Measurements from ENCODE around the gene SPATA31C2. TPM values are rescaled to one million over a fixed set of nuclear protein-coding genes. Genes with fewer than 3 reads are reported as not detected.
"Not testable (repeated sequence)": the region's sequence is repeated elsewhere in the genome, so short reads cannot be mapped to it uniquely, and the experiment has no call there.

The SPATA31C2 gene
- total RNA-seq, 1 experiment from 2014 or later: not detected

DNA sequence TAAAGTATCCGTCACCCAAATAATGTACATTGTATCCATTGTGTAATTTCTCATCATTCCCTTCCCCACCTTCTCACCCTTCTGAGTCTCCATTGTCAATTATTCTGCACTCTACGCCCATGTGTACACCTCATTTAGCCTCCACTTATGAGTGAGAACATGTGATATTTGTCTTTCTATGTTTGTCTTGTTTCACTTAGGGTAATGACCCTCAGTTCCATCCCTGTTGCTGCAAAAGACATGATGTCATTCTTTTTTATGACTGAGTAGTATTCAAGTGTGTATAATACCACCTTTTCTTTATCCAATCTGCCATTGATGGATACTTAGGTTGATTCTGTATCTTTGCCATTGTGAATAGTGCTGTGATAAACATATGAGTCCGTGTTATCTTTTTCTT lies 4.9 kb upstream of the SPATA31C2 start:
- in situ Hi-C loops (cut with HindIII; ENCODE audit: low pct_unique_long_range_greater_than_20kb, low sequenced_read_pairs): no loop called here
- no peak for DNase-seq (ENCODE audit: low read depth)

DNA sequence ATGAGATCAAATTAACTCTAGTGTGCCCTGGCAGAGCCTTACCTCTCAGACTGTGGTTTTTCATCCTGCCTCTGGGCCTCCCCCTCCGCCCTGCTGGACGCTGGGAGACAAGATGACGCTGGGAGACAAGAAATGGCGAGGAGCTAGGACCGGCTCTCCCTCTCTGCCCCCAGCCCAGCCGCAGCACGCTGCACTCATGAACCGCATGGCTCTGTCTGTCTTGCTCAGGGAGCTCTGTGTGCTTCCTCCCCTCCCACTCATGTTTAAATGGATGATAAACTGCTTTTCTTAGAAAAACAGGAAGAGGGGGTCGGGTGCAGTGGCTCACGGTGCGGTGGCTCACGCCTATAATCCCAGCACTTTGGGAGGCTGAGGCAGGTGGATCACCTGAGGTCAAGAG lies 4.7 kb downstream of the SPATA31C2 start:
- DNase-seq (ENCODE audit: low read depth); in situ Hi-C loops (cut with HindIII; ENCODE audit: low pct_unique_long_range_greater_than_20kb, low sequenced_read_pairs): not testable (repeated sequence)

GRCh38 chr9:88129556-88129955 lies 8.7 kb downstream of the SPATA31C2 start:
- DNase-seq (ENCODE audit: low read depth); in situ Hi-C loops (cut with HindIII; ENCODE audit: low pct_unique_long_range_greater_than_20kb, low sequenced_read_pairs): not testable (repeated sequence)

DNA sequence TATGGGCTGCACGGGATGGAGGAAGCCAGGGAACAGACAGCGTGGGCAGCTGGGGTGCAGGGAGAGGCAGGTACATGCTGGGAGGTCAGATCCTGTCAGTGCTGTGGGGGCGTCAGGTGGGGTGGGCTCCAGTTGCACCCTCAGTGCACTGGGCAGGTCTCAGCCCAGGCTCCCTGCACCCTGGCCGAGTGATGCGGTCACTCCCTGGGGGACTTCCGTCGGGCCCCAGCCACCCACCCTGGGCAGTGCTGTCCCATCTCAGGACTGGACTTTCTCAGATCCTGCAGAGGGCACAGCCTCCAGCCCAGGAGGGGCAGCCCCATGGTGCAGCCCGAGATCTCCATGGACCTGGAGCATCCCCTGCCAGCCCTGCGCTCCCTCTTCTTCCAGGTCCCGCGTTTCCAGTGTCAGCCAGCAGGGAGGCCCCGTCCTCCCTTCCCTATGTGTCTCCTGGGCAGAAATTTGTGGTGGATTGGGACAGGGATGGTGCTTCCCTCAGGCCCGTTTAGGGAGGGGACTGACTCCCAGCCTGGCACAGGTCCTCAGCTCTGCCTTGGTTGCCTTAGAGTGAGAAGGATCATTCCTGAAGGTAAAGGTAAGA lies 10.5 kb downstream of the SPATA31C2 start:
- DNase-seq (ENCODE audit: low read depth); in situ Hi-C loops (cut with HindIII; ENCODE audit: low pct_unique_long_range_greater_than_20kb, low sequenced_read_pairs): not testable (repeated sequence)

DNA sequence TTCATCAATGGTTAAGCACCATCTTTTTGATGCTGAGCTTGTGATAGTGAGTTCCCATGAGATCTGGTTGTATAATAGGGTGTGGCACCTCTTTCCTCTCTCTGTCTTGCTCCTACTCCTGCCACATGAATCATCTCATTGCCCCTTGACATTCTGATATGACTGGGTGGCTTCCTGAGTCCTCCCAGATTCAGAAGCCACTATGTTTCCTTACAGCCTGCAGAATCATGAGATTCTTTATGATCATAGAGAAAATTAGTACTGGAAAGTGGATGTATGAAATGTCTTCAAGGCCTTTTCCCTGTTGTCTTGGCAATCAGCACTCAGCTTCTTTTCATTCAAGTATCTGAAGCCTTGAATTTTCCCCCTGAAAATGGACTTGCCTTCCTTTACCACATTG lies 14.9 kb downstream of the SPATA31C2 start:
- DNase-seq (ENCODE audit: low read depth); in situ Hi-C loops (cut with HindIII; ENCODE audit: low pct_unique_long_range_greater_than_20kb, low sequenced_read_pairs): not testable (repeated sequence)

- in situ Hi-C loops (cut with HindIII; ENCODE audit: low pct_unique_long_range_greater_than_20kb, low sequenced_read_pairs); DNase-seq (ENCODE audit: low read depth): not testable (repeated sequence)
Observed at GRCh38 chr9:88118121-88118520, 20.2 kb downstream of the SPATA31C2 start.

DNA sequence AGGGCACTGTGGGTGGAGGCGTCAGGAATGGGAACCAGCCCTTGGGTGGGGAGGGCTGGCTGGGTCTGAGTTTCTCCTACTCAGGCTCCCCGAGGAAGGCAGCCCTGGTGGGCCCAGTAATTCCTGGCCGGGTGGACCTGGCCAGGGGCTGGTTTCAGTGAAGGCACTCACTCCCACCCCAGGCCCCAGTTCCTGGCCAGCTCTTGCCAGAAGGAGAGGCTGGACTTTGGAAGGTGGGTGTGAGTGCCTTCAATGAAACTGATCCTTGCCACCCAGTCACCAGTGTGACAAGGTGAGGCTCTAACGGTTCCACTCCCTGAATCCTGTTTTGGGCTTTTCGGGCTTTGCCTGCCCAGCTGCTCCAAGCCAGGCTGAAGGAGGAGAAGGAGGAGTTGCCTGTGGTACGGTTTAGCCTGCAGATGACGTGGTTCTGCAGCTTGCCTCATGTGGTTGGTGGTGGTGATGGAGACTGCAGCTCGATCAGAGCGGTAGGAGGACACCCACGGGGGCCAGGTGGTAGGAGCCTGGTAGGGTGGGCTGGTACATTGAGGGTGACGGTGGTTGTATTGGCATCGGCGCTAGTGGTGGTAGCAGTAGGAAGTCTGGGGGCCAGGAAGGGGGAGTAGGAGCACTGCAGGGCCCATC lies 23.2 kb downstream of the SPATA31C2 start:
- in situ Hi-C loops (cut with HindIII; ENCODE audit: low pct_unique_long_range_greater_than_20kb, low sequenced_read_pairs); DNase-seq (ENCODE audit: low read depth): not testable (repeated sequence)

DNA sequence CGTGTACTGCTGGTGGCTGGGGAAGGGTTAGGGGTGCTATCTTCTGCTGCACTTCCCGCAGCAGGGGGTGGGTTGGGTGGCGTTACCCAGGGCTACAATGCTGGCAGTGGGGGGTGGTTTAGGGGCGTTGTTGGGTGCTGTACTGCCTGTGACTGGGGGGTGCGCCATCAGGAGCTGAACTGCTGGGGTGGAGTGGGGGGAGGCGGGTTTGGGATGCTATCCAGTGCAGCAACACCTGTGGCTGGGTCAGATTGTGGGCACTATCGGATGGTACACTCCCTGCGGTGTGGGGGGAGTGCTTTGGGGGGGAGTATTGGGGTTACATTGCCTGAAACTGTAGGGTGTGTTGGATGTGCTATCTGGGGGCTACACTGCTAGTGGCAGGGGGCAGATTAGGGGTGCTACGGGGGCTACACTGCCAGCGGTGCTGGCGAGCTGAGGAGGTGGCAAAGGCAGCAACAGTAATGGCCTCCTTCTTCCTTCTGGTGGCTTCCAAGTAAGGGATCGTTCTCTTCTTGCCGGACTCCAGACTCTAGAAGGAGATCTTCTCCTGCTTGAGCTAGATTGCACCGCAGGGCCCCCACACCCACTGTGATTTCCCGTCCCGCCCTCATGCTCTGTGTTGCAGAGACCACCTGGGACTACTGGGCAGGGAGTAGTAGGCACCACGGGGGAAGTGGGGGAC lies 23.9 kb downstream of the SPATA31C2 start:
- in situ Hi-C loops (cut with HindIII; ENCODE audit: low pct_unique_long_range_greater_than_20kb, low sequenced_read_pairs); DNase-seq (ENCODE audit: low read depth): not testable (repeated sequence)

GRCh38 chr9:88113156-88114130 lies 24.8 kb downstream of the SPATA31C2 start:
- DNase-seq (ENCODE audit: low read depth); in situ Hi-C loops (cut with HindIII; ENCODE audit: low pct_unique_long_range_greater_than_20kb, low sequenced_read_pairs): not testable (repeated sequence)

DNA sequence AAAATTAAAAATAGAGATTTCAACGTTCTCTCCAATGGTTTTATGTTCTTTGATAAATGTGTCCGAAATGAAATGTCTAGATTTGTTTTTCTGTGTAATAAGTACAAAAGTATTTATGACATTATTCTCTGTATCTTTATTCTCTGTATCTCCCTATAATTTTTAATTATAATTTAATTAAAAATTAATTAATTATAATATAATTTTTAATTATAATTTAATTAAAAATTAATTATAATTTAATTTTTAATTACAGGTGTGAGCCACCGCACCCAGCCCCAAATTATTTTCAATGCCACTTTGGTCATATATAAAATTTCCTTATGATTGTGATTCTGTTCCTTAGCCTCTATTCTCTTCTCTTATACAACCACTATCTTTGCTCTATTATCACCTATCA lies 28.2 kb downstream of the SPATA31C2 start:
- no peak for DNase-seq (ENCODE audit: low read depth)
- in situ Hi-C loops (cut with HindIII; ENCODE audit: low pct_unique_long_range_greater_than_20kb, low sequenced_read_pairs): no loop called here

DNA sequence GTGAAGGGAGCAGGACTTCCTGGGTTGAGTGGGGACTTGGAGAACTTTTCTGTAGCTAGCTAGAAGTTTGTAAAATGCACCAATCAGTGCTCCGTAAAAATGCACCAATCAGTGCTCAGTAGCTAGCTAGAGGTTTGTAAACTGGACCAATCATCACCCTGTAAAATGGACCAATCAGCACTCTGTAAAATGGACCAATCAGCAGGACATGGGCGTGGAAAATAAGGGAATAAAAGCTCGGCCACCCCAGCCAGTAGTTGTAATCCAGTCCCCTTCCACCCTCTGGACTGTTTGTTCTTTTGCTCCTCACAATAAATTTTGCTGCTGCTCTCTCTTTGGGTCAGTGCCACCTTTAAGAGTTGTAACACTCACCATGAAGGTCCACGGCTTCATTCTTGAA lies 29.5 kb downstream of the SPATA31C2 start:
- no peak for DNase-seq (ENCODE audit: low read depth)
- in situ Hi-C loops (cut with HindIII; ENCODE audit: low pct_unique_long_range_greater_than_20kb, low sequenced_read_pairs): no loop called here

DNA sequence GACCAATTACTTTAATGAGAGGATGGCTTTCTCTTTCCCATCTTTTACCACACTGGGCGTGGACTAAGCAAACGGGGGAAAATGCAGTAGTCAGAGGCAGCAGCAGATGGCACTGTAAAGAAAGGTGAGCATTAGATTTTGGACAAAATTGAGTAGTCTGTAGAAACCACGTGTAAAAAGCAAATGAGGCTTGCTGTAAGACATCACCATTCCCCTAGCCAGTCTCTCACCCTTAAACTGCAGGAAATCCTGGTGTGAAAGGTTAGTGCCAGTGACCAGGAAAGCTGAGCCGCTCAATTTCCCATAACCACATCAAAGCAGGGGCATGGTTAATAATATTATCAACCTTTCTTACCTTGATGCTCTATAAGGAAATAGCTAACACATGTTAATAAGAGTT lies 31.8 kb downstream of the SPATA31C2 start:
- in situ Hi-C loops (cut with HindIII; ENCODE audit: low pct_unique_long_range_greater_than_20kb, low sequenced_read_pairs): no loop called here
- peak; percentile 35 for DNase-seq (ENCODE audit: low read depth)

DNA sequence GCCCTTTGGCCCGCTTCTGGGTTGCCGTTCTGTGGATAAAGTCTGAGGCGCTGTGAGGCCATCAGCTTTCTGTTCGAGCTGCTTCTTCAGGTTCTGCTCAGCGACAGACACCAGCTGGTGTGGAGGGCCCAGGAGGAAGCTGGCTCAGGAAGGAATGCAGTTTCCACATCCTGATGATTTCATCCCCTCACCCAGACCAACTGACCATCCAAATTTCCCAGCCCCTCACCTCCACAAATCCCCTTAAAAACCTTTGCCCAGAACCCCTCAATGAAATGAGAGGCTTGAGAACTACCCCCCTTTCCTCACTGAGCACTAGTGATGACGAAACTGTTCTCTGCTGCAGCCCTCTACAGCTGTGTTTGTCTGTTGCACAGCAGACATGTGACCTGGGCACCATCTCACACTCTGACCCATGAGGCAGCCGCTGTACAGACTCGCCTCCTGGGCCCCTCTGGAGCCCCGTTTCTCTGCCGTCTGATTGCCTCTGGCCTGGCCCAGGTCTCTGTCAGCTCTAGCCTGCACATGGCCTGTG lies 45.4 kb downstream of the SPATA31C2 start:
- DNase-seq (ENCODE audit: low read depth): no peak
- in situ Hi-C loops (cut with HindIII; ENCODE audit: low pct_unique_long_range_greater_than_20kb, low sequenced_read_pairs): no loop called here

DNA sequence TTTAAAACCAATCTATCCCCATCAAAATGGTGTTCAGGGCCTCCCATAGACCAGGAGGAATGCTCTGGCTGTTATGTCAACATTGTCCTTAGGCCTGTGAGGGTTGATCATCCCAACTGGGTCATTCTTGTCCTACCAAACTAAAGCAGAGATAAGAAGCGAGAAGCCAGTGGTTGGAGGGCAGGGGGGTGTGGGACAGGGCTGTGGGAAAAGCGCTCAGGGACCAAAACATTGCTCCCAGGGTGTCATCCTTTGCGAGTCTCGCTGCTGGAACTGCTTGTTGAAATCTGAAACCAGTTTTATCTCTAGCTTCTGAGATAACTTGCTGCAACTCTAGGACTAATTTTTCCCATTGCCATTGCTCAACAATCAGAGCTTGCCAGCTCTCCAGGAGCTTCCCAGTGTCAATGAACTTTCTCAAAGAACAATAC lies 48.1 kb downstream of the SPATA31C2 start:
- in situ Hi-C loops (cut with HindIII; ENCODE audit: low pct_unique_long_range_greater_than_20kb, low sequenced_read_pairs): no loop called here
- no peak for DNase-seq (ENCODE audit: low read depth)

DNA sequence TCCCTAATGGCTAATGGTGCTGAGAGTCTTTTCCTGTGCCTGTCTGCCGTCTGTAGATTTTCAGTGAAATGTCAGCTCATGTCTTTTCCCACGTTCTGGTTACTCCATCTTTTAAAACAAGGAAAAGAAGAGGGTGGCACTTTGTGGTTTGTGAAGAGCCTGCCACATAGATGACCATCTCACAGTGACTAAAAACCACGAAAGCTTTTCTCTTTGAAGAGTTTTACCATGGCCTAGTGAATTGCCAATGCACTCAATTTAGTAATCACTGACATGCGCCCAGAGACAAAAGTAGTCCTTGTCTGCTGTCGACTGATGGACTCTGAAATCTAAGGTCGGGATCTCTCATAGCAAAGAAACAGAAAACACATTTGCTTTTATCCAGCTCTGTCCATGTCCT lies 50.4 kb downstream of the SPATA31C2 start:
- DNase-seq (ENCODE audit: low read depth): no peak
- in situ Hi-C loops (cut with HindIII; ENCODE audit: low pct_unique_long_range_greater_than_20kb, low sequenced_read_pairs): no loop called here

DNA sequence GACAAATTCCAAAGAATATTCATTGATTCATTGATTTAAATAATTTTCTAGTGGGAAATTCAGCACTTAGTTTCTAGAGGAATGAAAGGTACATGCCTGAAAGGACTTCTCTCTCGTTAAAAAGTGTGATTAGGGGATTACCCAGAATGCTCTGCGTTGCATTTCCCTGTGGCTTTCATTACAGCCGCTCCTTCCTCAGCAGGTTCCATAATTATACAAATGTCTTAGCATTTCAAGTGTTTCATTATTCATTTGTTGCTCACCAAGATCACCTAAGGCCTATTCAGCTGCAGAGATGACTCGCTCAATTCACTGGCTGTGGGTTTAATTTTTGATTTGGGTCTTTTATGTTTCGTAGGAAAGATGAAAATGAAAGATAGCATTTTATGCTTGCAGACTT lies 52.8 kb downstream of the SPATA31C2 start:
- no peak for DNase-seq (ENCODE audit: low read depth)
- in situ Hi-C loops (cut with HindIII; ENCODE audit: low pct_unique_long_range_greater_than_20kb, low sequenced_read_pairs): no loop called here

- in situ Hi-C loops (cut with HindIII; ENCODE audit: low pct_unique_long_range_greater_than_20kb, low sequenced_read_pairs): no loop called here
- DNase-seq (ENCODE audit: low read depth): no peak
Observed at GRCh38 chr9:88084357-88085183, 53.7 kb downstream of the SPATA31C2 start.

Data from Caki2 (cell line).